ENCODE results near the gene ALDH3B1.
A peak's percentile ranks its signal among the peaks of the same experiment; 100 is the strongest.

Gene ALDH3B1

DNA sequence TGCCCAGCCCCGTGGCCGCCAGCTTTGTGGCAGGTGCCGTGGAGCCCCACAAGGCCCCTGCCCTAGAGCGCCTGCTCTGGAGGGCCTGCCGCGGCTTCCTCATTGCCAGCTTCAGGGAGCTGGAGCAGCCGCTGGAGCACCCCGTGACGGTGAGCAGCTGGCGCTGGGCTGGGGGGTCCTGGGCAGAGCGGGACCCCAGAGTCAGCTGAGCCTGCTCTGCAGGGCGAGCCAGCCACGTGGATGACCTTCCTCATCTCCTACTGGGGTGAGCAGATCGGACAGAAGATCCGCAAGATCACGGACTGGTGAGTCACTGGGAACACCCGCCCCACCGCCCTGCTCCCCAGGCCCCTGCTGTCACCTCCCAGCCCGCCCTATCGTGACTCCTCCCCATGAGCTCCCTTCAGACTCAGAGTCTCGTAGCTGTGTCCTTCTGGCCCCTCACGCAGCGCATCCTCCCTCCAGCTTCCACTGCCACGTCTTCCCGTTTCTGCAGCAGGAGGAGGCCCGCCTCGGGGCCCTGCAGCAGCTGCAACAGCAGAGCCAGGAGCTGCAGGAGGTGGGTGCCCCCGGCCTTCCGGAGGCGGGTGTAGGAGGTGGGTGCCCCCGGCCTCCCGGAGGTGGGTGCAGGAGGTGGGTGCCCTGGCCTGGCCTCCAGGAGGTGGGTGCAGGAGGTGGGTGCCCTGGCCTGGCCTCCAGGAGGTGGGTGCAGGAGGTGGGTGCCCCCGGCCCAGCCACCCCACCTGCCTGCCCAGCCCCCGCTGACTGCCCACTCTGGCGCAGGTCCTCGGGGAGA lies 33.4 kb downstream of the ALDH3B1 start:
- Histone ChIP-seq H3K36me3 (no peaks in the 10 kb centered on the region), H3K27me3 (ENCODE audit: insufficient read depth, low read depth, severe bottlenecking) (no peaks in the 10 kb centered on the region), H3K4me3 (ENCODE audit: low read depth, low read length) (no peak overlapping the region), H3K9me3 (ENCODE audit: severe bottlenecking) (no peaks in the 10 kb centered on the region), H3K27ac (peak overlapping the region; percentile 22)
- TF ChIP-seq, protein P1, sequence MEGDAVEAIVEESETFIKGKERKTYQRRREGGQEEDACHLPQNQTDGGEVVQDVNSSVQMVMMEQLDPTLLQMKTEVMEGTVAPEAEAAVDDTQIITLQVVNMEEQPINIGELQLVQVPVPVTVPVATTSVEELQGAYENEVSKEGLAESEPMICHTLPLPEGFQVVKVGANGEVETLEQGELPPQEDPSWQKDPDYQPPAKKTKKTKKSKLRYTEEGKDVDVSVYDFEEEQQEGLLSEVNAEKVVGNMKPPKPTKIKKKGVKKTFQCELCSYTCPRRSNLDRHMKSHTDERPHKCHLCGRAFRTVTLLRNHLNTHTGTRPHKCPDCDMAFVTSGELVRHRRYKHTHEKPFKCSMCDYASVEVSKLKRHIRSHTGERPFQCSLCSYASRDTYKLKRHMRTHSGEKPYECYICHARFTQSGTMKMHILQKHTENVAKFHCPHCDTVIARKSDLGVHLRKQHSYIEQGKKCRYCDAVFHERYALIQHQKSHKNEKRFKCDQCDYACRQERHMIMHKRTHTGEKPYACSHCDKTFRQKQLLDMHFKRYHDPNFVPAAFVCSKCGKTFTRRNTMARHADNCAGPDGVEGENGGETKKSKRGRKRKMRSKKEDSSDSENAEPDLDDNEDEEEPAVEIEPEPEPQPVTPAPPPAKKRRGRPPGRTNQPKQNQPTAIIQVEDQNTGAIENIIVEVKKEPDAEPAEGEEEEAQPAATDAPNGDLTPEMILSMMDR (IDR thresholded peaks at IDR 0.05; ENCODE audit: low read depth, low read length) = no peak
- peak; percentile 59 for DNase-seq

DNA sequence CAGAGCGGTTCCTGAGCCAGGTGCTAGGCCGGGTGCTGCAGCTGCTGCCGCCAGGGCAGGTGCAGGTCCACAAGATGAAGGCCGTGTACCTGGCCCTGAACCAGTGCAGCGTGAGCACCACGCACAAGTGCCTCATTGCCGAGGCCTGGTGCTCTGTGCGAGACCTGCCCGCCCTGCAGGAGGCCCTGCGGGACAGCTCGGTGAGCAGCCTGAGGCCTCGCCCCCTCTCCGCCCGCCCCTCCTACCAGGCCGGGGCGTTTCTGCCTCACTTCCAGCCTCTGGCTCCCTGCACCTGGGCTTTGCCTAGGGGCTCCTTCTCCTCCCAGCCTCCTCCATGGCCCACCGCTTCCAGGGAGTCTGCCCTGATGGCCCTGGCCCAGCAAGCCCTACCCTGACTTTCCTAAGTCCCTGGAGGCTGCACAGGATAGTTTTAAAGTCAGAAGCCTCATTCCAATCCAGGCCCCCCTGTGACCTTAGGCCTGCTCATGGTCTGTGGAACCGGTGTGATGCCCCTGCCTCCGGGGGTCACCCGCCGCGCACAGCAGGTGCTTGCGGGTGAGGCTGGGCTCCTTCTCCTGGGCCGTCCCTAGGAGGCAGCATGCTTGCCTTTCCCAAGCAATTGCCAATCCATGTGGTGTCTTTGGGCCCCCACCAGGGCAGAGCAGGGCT lies 34.2 kb downstream of the ALDH3B1 start:
- H3K4me3 ChIP-seq (ENCODE audit: low read depth, low read length) = no peak overlapping the region
- H3K27ac ChIP-seq = no peak overlapping the region
- no peaks in the 10 kb centered on the region for H3K27me3 ChIP-seq (ENCODE audit: insufficient read depth, low read depth, severe bottlenecking)
- TF ChIP-seq, protein P1 (IDR thresholded peaks at IDR 0.05; ENCODE audit: low read depth, low read length) = 0 out of 2 replicates have a peak, but pooled peaks have one; percentile 16
- no peak for DNase-seq
- H3K36me3 ChIP-seq = no peaks in the 10 kb centered on the region
- no peaks in the 10 kb centered on the region for H3K9me3 ChIP-seq (ENCODE audit: severe bottlenecking)

DNA sequence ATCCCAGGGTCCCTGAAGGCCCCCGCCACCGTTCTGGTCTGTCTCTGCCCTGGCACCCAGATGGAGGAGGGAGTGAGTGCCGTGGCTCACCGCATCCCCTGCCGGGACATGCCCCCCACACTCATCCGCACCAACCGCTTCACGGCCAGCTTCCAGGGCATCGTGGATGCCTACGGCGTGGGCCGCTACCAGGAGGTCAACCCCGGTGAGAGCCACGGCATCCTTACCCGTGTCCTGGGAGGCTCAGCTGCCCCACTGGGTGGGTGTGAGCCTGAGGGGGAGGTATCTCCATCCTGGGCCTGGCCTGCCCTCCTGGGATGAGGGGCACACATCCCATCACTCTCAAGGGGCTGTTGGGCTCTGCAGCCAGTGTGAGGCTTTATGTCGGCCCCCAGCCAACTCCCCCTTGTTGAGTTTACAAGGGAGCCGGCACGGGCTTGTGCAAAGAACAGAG lies 34.8 kb downstream of the ALDH3B1 start:
- DNase-seq = no peak
- H3K9me3 ChIP-seq (ENCODE audit: severe bottlenecking) = no peaks in the 10 kb centered on the region
- no peak overlapping the region for H3K4me3 ChIP-seq (ENCODE audit: low read depth, low read length)
- H3K27ac ChIP-seq = no peak overlapping the region
- TF ChIP-seq, protein P1 (IDR thresholded peaks at IDR 0.05; ENCODE audit: low read depth, low read length) = no peak
- H3K27me3 ChIP-seq (ENCODE audit: insufficient read depth, low read depth, severe bottlenecking) = no peaks in the 10 kb centered on the region
- no peaks in the 10 kb centered on the region for H3K36me3 ChIP-seq

DNA sequence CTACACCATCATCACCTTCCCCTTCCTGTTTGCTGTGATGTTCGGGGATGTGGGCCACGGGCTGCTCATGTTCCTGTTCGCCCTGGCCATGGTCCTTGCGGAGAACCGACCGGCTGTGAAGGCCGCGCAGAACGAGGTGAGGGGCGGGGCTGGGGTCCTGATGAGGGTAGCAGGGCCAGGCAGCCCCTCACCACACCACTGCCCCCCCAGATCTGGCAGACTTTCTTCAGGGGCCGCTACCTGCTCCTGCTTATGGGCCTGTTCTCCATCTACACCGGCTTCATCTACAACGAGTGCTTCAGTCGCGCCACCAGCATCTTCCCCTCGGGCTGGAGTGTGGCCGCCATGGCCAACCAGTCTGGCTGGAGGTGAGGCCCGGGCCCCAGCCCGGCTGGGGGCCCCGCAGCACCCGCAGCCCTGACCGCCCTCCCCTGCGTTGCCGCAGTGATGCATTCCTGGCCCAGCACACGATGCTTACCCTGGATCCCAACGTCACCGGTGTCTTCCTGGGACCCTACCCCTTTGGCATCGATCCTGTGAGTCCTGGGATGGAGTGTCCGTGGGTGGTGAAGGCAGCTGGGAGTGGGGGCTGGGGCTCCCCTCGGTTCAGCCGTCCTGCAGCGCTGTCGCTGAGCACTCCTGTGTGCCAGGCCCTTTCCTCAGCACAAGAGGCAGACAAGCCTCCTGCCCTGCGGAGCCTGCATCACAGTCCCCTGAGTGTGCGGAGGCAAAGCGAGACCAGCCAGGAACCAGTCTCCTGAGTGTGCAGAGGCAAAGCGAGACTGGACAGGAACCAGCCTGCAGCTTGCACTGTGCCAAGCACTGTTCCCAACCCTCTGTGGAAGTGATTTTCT lies 37.5 kb downstream of the ALDH3B1 start:
- no peak overlapping the region for H3K4me3 ChIP-seq (ENCODE audit: low read depth, low read length)
- no peaks in the 10 kb centered on the region for H3K36me3 ChIP-seq
- H3K9me3 ChIP-seq (ENCODE audit: severe bottlenecking) = no peaks in the 10 kb centered on the region
- no peak for DNase-seq
- TF ChIP-seq, protein P1 (IDR thresholded peaks at IDR 0.05; ENCODE audit: low read depth, low read length) = no peak
- H3K27me3 ChIP-seq (ENCODE audit: insufficient read depth, low read depth, severe bottlenecking) = no peaks in the 10 kb centered on the region
- H3K27ac ChIP-seq = no peak overlapping the region

DNA sequence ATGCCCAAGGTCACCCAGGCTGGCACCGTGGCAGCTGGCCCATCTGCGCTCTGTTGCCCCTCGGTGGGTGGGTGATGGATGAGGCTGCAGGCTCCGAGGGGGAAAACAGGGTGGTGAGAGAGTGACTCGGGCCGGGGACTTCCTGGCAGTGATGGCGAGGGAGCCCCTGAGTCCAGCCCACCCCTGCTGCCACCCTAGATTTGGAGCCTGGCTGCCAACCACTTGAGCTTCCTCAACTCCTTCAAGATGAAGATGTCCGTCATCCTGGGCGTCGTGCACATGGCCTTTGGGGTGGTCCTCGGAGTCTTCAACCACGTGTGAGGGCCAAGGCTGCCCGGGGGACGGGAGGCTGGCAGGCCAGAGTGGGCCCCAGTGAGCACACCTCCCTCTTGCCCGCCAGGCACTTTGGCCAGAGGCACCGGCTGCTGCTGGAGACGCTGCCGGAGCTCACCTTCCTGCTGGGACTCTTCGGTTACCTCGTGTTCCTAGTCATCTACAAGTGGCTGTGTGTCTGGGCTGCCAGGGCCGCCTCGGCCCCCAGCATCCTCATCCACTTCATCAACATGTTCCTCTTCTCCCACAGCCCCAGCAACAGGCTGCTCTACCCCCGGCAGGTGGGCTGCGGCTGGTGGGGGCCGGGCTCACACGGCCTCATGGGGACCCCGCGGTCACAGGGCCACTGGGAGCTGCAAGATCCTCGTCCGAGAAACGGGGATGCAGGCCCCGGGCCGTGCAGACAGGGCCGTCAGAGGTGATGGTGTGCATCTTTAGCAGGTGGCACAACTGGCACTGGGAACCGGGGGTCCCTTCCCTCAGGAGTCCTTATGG lies 38.8 kb downstream of the ALDH3B1 start:
- no peak for DNase-seq
- Histone ChIP-seq H3K27me3 (ENCODE audit: insufficient read depth, low read depth, severe bottlenecking) (no peaks in the 10 kb centered on the region), H3K9me3 (ENCODE audit: severe bottlenecking) (no peaks in the 10 kb centered on the region), H3K4me3 (ENCODE audit: low read depth, low read length) (no peak overlapping the region), H3K27ac (no peak overlapping the region), H3K36me3 (no peaks in the 10 kb centered on the region)
- TF ChIP-seq, protein P1 (IDR thresholded peaks at IDR 0.05; ENCODE audit: low read depth, low read length) = no peak
